HuH-7 (cell line): ENCODE results near the gene FAM78B.

Source experiments
- DNase-seq: peaks from one replicate; pipeline ENCODE4 v3.0.0; 2011; ENCODE audit warnings: low spot score

FAM78B gene

GRCh38 chr1:166164995-166165660 lies 1.7 kb downstream of the FAM78B start:
- DNase-seq: peak; percentile 21

- no peak for DNase-seq
These were observed 2.2 kb downstream of the FAM78B start for GRCh38 chr1:166164646-166164994.

- DNase-seq: no peak
These were observed 7.1 kb downstream of the FAM78B start for GRCh38 chr1:166159656-166160055.

GRCh38 chr1:166156674-166157073 lies 10.1 kb downstream of the FAM78B start:
- DNase-seq: no peak

GRCh38 chr1:166155108-166155507 lies 11.7 kb downstream of the FAM78B start:
- no peak for DNase-seq

- DNase-seq: no peak
These were observed 13.1 kb downstream of the FAM78B start for GRCh38 chr1:166153525-166154314.

GRCh38 chr1:166152978-166153377 lies 13.8 kb downstream of the FAM78B start:
- DNase-seq: no peak

- no peak for DNase-seq
These were observed 15.0 kb downstream of the FAM78B start for GRCh38 chr1:166151804-166152203.

GRCh38 chr1:166145499-166145898 lies 21.3 kb downstream of the FAM78B start:
- no peak for DNase-seq

- no peak for DNase-seq
These were observed 24.8 kb downstream of the FAM78B start for GRCh38 chr1:166141969-166142368.

- no peak for DNase-seq
These were observed 26.6 kb downstream of the FAM78B start for GRCh38 chr1:166140251-166140650.

- no peak for DNase-seq
These were observed 27.1 kb downstream of the FAM78B start for GRCh38 chr1:166139735-166140134.

GRCh38 chr1:166136699-166137401 lies 30.0 kb downstream of the FAM78B start:
- no peak for DNase-seq

- DNase-seq: no peak
These were observed 30.6 kb downstream of the FAM78B start for GRCh38 chr1:166136222-166136621.

GRCh38 chr1:166133857-166134256 lies 32.9 kb downstream of the FAM78B start:
- DNase-seq: no peak

- DNase-seq: no peak
These were observed 33.4 kb downstream of the FAM78B start for GRCh38 chr1:166133276-166133841.

- no peak for DNase-seq
These were observed 34.3 kb downstream of the FAM78B start for GRCh38 chr1:166132496-166132895.

- no peak for DNase-seq
These were observed 37.8 kb downstream of the FAM78B start for GRCh38 chr1:166129006-166129405.

- DNase-seq: no peak
These were observed 38.6 kb downstream of the FAM78B start for GRCh38 chr1:166128195-166128594.

GRCh38 chr1:166127003-166127402 lies 39.8 kb downstream of the FAM78B start:
- no peak for DNase-seq

- no peak for DNase-seq
These were observed 43.8 kb downstream of the FAM78B start for GRCh38 chr1:166122873-166123466.

GRCh38 chr1:166121010-166121409 lies 45.8 kb downstream of the FAM78B start:
- DNase-seq: no peak
